Stomach (tissue), 9 donors: ENCODE data around the gene RAB40B. TPM values are rescaled to one million over a fixed set of nuclear protein-coding genes. Genes with fewer than 3 reads are reported as not detected.

Experiments
- DNase-seq, 2 donors: peaks; one replicate each; pipeline versions ENCODE4 v3.0.0 to v3.0.0-alpha.2; 2013 to 2019
- H3K27ac ChIP-seq, 5 donors: fragments of 200-600 bp in 4 of 5; sonication (generic) in 4 of 5; one replicate each; pipeline ENCODE4 v1.5.1; 2013 to 2019; ENCODE audit warnings: mild to moderate bottlenecking in 1 of 5, moderate library complexity in 1 of 5
- H3K27me3 ChIP-seq, 3 donors: fragments of 200-600 bp; sonication (generic); one replicate each; pipeline ENCODE4 v1.5.1; 2017 to 2019; ENCODE audit warnings: mixed run types in 1 of 3
- H3K36me3 ChIP-seq, 4 donors: fragments of 200-600 bp; sonication (generic); 1 replicate in 3 of 4; 2 replicates in 1 of 4; pipeline ENCODE4 v1.5.1; 2016 to 2019
- H3K4me1 ChIP-seq, 4 donors: fragments of 200-600 bp; sonication (generic); one replicate each; pipeline ENCODE4 v1.5.1; 2016 to 2019
- H3K4me3 ChIP-seq, 4 donors: fragments of 200-600 bp; sonication (generic) in 3 of 4; one replicate each; pipeline ENCODE4 v1.5.1; 2016 to 2019; ENCODE audit warnings: mild to moderate bottlenecking in 1 of 4
- H3K9me3 ChIP-seq, 4 donors: fragments of 200-600 bp; sonication (generic); one replicate each; pipeline ENCODE4 v1.5.1; 2016 to 2019
- EP300 ChIP-seq: sonication (generic); formaldehyde crosslinking; IDR thresholded peaks from one replicate; pipeline ENCODE4 v1.6.1; 2017; ENCODE audit warnings: antibody characterized with exemption
- POLR2A ChIP-seq, 4 donors: fragments of 450-650 bp; IDR thresholded peaks; one replicate each; pipeline ENCODE4 v1.6.1; 2016; ENCODE audit warnings: antibody characterized with exemption in 4 of 4, control low read depth in 2 of 4, mild to moderate bottlenecking in 1 of 4, moderate library complexity in 1 of 4
- POLR2AphosphoS5 ChIP-seq, 3 donors: sonication (generic); formaldehyde crosslinking; IDR thresholded peaks; one replicate each; pipeline ENCODE4 v1.6.1; 2016; ENCODE audit warnings: antibody characterized with exemption in 3 of 3
- WGBS, 5 donors: extraction: QIAGEN DNeasy Blood & Tissue Kit in 3 of 5; methylation state at CpG; one replicate each; pipeline versions ENCODE4 v1.1.5 to v1.1.7; 2013 to 2018; 5-methylcytosine and 5-hydroxymethylcytosine counted together
- intact Hi-C: fragments of 100-400 bp; cut with DNase I; formaldehyde crosslinking; loops from one replicate; pipeline ENCODE4 v1.15.1; 2023; ENCODE audit warnings: low total_unique reads
- polyA plus RNA-seq, 3 donors: library from polyadenylated mRNA; stranded (reverse); fragments of 200-250 nt; gene quantifications; one replicate each; pipeline ENCODE4 v1.2.3, GENCODE V29; 2013
- total RNA-seq, 5 donors: library from RNA; depleted of rRNA; stranded (reverse); fragments of >200 nt; gene quantifications; one replicate each; pipeline versions ENCODE4 v1.1.0 to v1.2.3, GENCODE V29; 2014 to 2016
- TF ChIP-seq, protein P1 (sequence below), 7 experiments: fragments of 450-650 bp in 4 of 7; fragments of 200-600 bp in 3 of 7; sonication (generic) in 3 of 7; IDR thresholded peaks; one replicate each; pipeline ENCODE4 v1.5.1; 2016 to 2019; ENCODE audit warnings: antibody characterized with exemption in 7 of 7, control low read depth in 2 of 7, mild to moderate bottlenecking in 1 of 7
- donor health status: healthy with polysubstance abuse.
- donor health status: Bipolar disorder and iron deficiency.
- donor health status: healthy.

RAB40B gene
- total and polyA plus RNA-seq, 8 donors, result 7.6 to 133 (median 22.2) TPM

DNA sequence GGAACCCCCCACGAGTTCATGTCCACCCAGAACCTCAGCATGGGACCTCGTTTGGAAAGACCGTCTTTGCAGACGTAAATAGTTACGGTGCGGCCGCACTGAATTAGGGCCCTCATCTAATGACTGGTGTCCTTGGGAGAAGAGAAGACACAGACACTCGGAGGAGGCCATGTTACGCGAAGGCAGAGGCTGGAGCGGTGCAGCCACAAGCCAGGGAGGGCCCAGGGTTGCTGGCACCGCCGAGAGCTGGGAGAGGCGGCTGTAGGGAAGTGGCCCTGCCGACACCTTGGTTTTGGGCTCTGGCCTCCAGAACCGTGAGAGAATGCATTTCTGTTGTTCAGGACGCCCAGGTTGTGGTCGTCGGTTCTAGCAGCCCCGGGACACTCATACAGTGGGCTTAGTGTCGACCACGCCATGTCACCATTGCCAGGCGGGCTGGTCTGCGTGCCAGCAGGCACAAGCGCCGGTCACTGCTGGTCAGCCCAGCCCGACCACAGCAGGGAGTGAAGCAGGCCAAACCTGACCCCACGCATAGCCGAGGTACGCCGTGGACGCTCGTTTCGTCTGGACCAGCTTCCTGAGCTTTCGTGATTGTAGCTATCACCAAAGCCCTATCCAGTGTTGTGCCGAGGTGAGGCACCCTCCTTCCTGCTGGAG lies 39.6 kb downstream of the RAB40B start:
- Histone ChIP-seq H3K9me3 (no peaks in the 10 kb centered on the region), H3K27me3 (no peaks in the 10 kb centered on the region), H3K27ac (no peak overlapping the region), H3K36me3 (peaks cover 0 to 84% (median 69%) of the 10 kb centered on the region in 4 donors), H3K4me3 (no peak overlapping the region), H3K4me1 (peaks cover 17 to 23% (median 20%) of the 10 kb centered on the region in 4 donors)
- whole genome bisulfite sequencing, 5 donors, result 92 to 98% (median 96%) methylated on average over 31 to 36 of the region's 36 CpGs
- no peak for DNase-seq
- TF ChIP-seq, protein P1, sequence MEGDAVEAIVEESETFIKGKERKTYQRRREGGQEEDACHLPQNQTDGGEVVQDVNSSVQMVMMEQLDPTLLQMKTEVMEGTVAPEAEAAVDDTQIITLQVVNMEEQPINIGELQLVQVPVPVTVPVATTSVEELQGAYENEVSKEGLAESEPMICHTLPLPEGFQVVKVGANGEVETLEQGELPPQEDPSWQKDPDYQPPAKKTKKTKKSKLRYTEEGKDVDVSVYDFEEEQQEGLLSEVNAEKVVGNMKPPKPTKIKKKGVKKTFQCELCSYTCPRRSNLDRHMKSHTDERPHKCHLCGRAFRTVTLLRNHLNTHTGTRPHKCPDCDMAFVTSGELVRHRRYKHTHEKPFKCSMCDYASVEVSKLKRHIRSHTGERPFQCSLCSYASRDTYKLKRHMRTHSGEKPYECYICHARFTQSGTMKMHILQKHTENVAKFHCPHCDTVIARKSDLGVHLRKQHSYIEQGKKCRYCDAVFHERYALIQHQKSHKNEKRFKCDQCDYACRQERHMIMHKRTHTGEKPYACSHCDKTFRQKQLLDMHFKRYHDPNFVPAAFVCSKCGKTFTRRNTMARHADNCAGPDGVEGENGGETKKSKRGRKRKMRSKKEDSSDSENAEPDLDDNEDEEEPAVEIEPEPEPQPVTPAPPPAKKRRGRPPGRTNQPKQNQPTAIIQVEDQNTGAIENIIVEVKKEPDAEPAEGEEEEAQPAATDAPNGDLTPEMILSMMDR (IDR thresholded peaks at IDR 0.05), result no peak
- TF ChIP-seq POLR2A (IDR thresholded peaks at IDR 0.05) (no peak), POLR2AphosphoS5 (IDR thresholded peaks at IDR 0.05) (no peak), EP300 (no peak)
- intact Hi-C loops, result no loop called here

DNA sequence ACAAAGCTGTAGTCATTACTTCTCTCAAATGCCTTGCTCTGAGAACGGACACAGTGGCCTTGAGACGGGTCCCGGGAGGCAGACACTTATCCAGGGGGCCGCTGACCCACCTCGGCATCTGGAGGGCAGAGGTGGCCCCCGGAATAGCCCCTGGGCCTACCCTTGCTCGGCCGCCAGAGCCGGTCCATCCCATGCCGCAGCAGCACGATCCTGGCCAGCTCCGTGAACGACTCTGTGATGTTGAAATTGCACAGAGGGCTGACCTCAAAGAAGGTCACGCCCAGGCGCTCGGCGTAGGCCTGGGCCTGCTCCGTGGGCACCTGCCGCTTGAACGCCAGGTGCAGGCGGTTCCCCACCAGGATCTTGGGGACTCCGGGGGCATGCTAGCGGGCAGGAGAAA lies 40.2 kb downstream of the RAB40B start:
- Histone ChIP-seq H3K27ac (no peak overlapping the region), H3K9me3 (no peaks in the 10 kb centered on the region), H3K4me1 (peaks cover 22 to 29% (median 25%) of the 10 kb centered on the region in 4 donors), H3K4me3 (no peak overlapping the region), H3K27me3 (no peaks in the 10 kb centered on the region), H3K36me3 (peaks cover 0 to 78% (median 65%) of the 10 kb centered on the region in 4 donors)
- 90 to 96% (median 94%) methylated on average over 9 to 23 of the region's 23 CpGs for WGBS, 5 donors
- DNase-seq, result no peak
- TF ChIP-seq EP300 (no peak), POLR2A (IDR thresholded peaks at IDR 0.05) (no peak)
- TF ChIP-seq, protein P1 (IDR thresholded peaks at IDR 0.05), result no peak
- intact Hi-C loops, result no loop called here

DNA sequence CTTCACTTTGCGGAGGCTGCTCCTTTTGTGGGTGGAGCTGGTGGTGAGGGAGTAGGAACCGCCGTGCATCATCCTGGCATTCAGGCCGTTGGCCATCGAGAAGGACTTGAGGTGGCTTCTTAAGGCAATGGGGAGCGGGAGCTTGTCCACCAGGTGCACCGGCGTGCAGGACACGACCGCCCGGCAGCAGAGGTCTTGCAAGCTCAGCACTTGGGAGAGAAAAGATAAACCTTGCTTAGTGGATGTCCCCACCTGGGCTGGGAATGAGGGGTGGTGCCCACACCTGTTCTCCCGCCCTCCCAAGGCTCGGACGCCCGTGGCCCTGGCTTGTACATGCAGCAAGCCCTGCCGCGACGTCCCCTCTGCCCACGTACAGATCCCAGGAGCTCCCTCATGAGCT lies 40.6 kb downstream of the RAB40B start:
- no peak for TF ChIP-seq EP300
- TF ChIP-seq, protein P1 (IDR thresholded peaks at IDR 0.05), result no peak
- TF ChIP-seq POLR2AphosphoS5 (IDR thresholded peaks at IDR 0.05), result no peak
- no peak for TF ChIP-seq POLR2A (IDR thresholded peaks at IDR 0.05)
- H3K4me1 ChIP-seq, result peaks cover 22 to 30% (median 26%) of the 10 kb centered on the region in 4 donors
- no peak for DNase-seq
- H3K36me3 ChIP-seq, result peaks cover 0 to 74% (median 61%) of the 10 kb centered on the region in 4 donors
- intact Hi-C loops, result no loop called here
- H3K4me3 ChIP-seq, result no peak overlapping the region
- no peaks in the 10 kb centered on the region for H3K27me3 ChIP-seq
- H3K9me3 ChIP-seq, result no peaks in the 10 kb centered on the region
- H3K27ac ChIP-seq, result no peak overlapping the region
- 91 to 94% (median 93%) methylated on average over 16 to 19 of the region's 19 CpGs for WGBS, 5 donors

DNA sequence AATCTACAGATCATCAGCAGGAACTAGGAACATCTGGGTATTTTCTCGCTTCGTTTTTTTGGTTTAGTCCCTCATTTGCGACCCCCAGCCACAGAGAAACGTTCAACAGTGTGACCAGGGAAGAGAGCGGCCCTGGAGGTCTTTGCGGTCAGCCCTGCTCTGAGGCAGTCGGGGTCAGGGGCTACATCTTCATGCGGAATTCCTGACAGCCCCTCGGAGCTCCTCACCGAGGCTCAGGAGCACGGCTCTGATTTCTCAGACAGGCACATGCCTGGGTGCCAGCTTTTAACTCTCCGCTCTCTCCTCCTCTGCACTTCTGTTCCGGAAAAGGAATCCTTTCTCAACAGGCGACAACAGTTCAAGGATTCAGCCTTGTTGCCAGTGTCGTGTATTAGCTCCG lies 42.2 kb downstream of the RAB40B start:
- intact Hi-C loops, result no loop called here
- Histone ChIP-seq H3K27me3 (no peaks in the 10 kb centered on the region), H3K27ac (peak overlapping the region; percentile 31 to 90 (median 82)), H3K4me1 (peaks cover 22 to 35% (median 26%) of the 10 kb centered on the region in 4 donors), H3K36me3 (peaks cover 0 to 58% (median 48%) of the 10 kb centered on the region in 4 donors), H3K4me3 (no peak overlapping the region), H3K9me3 (no peaks in the 10 kb centered on the region)
- DNase-seq, result no peak
- TF ChIP-seq EP300 (no peak), POLR2A (IDR thresholded peaks at IDR 0.05) (no peak)
- WGBS, 5 donors, result 82 to 89% (median 87%) methylated on average over 16 of the region's 16 CpGs

DNA sequence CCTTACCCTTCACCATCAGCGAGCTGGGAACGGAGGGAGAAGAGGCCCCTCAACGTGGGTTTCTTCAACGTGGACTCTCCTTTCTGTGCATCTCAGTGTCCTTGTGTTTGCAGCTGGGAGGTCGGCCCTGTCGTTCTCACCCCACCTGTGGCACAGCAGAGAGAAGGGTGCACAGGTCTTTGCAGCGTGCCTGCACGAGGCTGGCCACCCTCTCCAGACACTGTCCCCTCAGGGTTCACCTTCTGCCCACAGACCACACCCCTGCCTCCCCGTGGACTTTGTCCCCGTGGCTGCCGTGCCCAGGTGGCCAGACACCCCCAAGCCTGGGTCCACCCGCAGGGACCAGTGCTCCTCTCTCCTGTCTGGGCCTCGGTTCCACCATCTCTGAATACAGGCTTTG lies 43.0 kb downstream of the RAB40B start:
- 26 to 56% (median 41%) methylated on average over 13 of the region's 13 CpGs for WGBS, 5 donors

More for the DNA sequence above, 43.0 kb downstream of the RAB40B start:
- peaks cover 22 to 35% (median 26%) of the 10 kb centered on the region in 4 donors for H3K4me1 ChIP-seq
- no peaks in the 10 kb centered on the region for H3K27me3 ChIP-seq
- no peaks in the 10 kb centered on the region for H3K9me3 ChIP-seq
- peak; percentile 69 for DNase-seq
- H3K4me3 ChIP-seq, result peak overlapping the region in 1 of 4 donors; percentile 17
- TF ChIP-seq POLR2AphosphoS5 (IDR thresholded peaks at IDR 0.05), result peak in 1 of 3 donors; percentile 24
- no peak for TF ChIP-seq POLR2A (IDR thresholded peaks at IDR 0.05)
- intact Hi-C loops, result no loop called here
- peaks cover 0 to 51% (median 42%) of the 10 kb centered on the region in 4 donors for H3K36me3 ChIP-seq
- H3K27ac ChIP-seq, result peak overlapping the region; percentile 80 to 90 (median 87)
